CD4-positive, alpha-beta T cell treated with Interleukin-6 at 100 ng/mL for 8 hours (primary cell): ENCODE measurements around the gene EXD3.
A peak's percentile ranks its signal among the peaks of the same experiment; 100 is the strongest.
"Not testable (repeated sequence)": the region's sequence is repeated elsewhere in the genome, so short reads cannot be mapped to it uniquely, and the experiment has no call there.

Experiments used
- DNase-seq: peaks from one replicate; pipeline ENCODE4 v3.0.0-alpha.2; 2020; ENCODE audit warnings: mixed read lengths, low spot score

EXD3 gene

GRCh38 chr9:137459152-137459600 is 36.2 kb upstream of the EXD3 start, which contains the start of gene NSMF:
NSMF (minus strand) TSS chr9:137459334; CDS start chr9:137459102, 232 bp downstream.
- peak; percentile 92 for DNase-seq

GRCh38 chr9:137458194-137459151 is 35.5 kb upstream of the EXD3 start:
- DNase-seq, result no peak

- DNase-seq, result no peak
These were observed 34.6 kb upstream of the EXD3 start for GRCh38 chr9:137457406-137458193.

GRCh38 chr9:137456864-137457405 is 34.0 kb upstream of the EXD3 start:
- DNase-seq, result no peak

- DNase-seq, result no peak
These were observed 33.3 kb upstream of the EXD3 start for GRCh38 chr9:137456061-137456863.

- no peak for DNase-seq
These were observed 32.5 kb upstream of the EXD3 start for GRCh38 chr9:137455359-137455991.

- DNase-seq, result no peak
These were observed 31.8 kb upstream of the EXD3 start for GRCh38 chr9:137454597-137455358.

- DNase-seq, result no peak
These were observed 31.2 kb upstream of the EXD3 start for GRCh38 chr9:137454145-137454596.

- peak; percentile 36 for DNase-seq
These were observed 30.7 kb upstream of the EXD3 start for GRCh38 chr9:137453643-137454081.

GRCh38 chr9:137452761-137453642 is 30.0 kb upstream of the EXD3 start:
- DNase-seq, result no peak

- DNase-seq, result no peak
These were observed 29.2 kb upstream of the EXD3 start for GRCh38 chr9:137452006-137452760.

GRCh38 chr9:137451264-137452005 is 28.5 kb upstream of the EXD3 start:
- DNase-seq, result not testable (repeated sequence)

GRCh38 chr9:137450539-137451222 is 27.7 kb upstream of the EXD3 start:
- peak; percentile 49 for DNase-seq

- peak; percentile 28 for DNase-seq
These were observed 27.1 kb upstream of the EXD3 start for GRCh38 chr9:137449931-137450538.

- DNase-seq, result no peak
These were observed 26.3 kb upstream of the EXD3 start for GRCh38 chr9:137449081-137449844.

GRCh38 chr9:137448602-137448962 is 25.6 kb upstream of the EXD3 start:
- DNase-seq, result no peak
